ENCODE data around the gene OR11A1.

DNA sequence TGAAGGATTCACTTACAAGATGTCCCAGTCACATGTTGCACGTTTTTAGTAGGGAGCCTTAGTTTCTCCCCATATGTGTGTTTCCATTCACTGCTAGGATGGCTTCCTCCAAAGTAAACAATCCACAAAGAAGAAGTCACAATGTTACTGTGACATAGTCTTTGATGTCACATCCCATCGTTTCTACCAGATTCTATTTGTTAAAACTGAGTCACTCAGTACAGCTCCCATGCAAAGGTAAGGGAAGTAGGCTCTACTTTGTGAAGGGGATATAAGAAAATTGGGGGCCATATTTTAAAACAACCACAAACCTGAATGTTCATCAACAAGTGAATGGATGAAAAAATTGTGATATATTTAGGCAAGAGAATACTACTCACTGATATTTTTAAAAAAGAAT, at the start of gene OR11A1, which contains the start of gene OR2H1:
- TF ChIP-seq, protein P1, sequence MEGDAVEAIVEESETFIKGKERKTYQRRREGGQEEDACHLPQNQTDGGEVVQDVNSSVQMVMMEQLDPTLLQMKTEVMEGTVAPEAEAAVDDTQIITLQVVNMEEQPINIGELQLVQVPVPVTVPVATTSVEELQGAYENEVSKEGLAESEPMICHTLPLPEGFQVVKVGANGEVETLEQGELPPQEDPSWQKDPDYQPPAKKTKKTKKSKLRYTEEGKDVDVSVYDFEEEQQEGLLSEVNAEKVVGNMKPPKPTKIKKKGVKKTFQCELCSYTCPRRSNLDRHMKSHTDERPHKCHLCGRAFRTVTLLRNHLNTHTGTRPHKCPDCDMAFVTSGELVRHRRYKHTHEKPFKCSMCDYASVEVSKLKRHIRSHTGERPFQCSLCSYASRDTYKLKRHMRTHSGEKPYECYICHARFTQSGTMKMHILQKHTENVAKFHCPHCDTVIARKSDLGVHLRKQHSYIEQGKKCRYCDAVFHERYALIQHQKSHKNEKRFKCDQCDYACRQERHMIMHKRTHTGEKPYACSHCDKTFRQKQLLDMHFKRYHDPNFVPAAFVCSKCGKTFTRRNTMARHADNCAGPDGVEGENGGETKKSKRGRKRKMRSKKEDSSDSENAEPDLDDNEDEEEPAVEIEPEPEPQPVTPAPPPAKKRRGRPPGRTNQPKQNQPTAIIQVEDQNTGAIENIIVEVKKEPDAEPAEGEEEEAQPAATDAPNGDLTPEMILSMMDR (IDR thresholded peaks at IDR 0.05), result no peak
- TF ChIP-seq ZFX (IDR thresholded peaks at IDR 0.05; ENCODE audit: borderline replicate concordance), result no peak
